Karpas-422 (cell line): Measurements from ENCODE around the gene RNPEP. TPM values are rescaled to one million over a fixed set of nuclear protein-coding genes. Genes with fewer than 3 reads are reported as not detected.
A peak's percentile ranks its signal among the peaks of the same experiment; 100 is the strongest.
"Not testable (repeated sequence)": the region's sequence is repeated elsewhere in the genome, so short reads cannot be mapped to it uniquely, and the experiment has no call there.

Experiments
- DNase-seq: peaks from one replicate; pipeline ENCODE4 v3.0.0-alpha.2; 2015
- H2AFZ ChIP-seq: fragments of 200-600 bp; sonication (generic); 2 replicates; pipeline ENCODE4 v1.6.1; 2014; ENCODE audit warnings: antibody characterized with exemption, low read length, mixed read lengths
- H3K27ac ChIP-seq: fragments of 200-600 bp; sonication (generic); 2 replicates; pipeline ENCODE4 v1.5.1; 2014; ENCODE audit warnings: mild to moderate bottlenecking, low read length, moderate library complexity
- H3K27me3 ChIP-seq: fragments of 200-600 bp; sonication (generic); 2 replicates; pipeline ENCODE4 v1.6.1; 2014; ENCODE audit warnings: low read length, mixed read lengths
- H3K36me3 ChIP-seq: fragments of 200-600 bp; sonication (generic); 2 replicates; pipeline ENCODE4 v1.6.1; 2014; ENCODE audit warnings: low read length, mixed read lengths; ENCODE audit not compliant: insufficient read depth
- H3K4me1 ChIP-seq: fragments of 200-600 bp; sonication (generic); 2 replicates; pipeline ENCODE4 v1.6.1; 2014; ENCODE audit warnings: mild to moderate bottlenecking, low read length, mixed read lengths
- H3K4me2 ChIP-seq: fragments of 200-600 bp; sonication (generic); 2 replicates; pipeline ENCODE4 v1.6.1; 2014; ENCODE audit warnings: low read length, low read depth, mild to moderate bottlenecking; ENCODE audit not compliant: poor library complexity, severe bottlenecking
- H3K4me3 ChIP-seq: fragments of 200-600 bp; sonication (generic); 2 replicates; pipeline ENCODE4 v1.5.1; 2014; ENCODE audit warnings: mild to moderate bottlenecking, antibody characterized with exemption, low read length, mixed read lengths
- H3K79me2 ChIP-seq: fragments of 200-600 bp; sonication (generic); 2 replicates; pipeline ENCODE4 v1.6.1; 2014; ENCODE audit warnings: mild to moderate bottlenecking, low read length, mixed read lengths
- H3K9ac ChIP-seq: fragments of 200-600 bp; sonication (generic); 2 replicates; pipeline ENCODE4 v1.6.0; 2014; ENCODE audit warnings: low read length
- H3K9me2 ChIP-seq: fragments of 200-600 bp; sonication (generic), shearing (Covaris generic); replicated peaks from 2 replicates; pipeline ENCODE4 v1.6.0; 2014; ENCODE audit warnings: mild to moderate bottlenecking, low read length, moderate library complexity; ENCODE audit not compliant: insufficient read depth
- H3K9me3 ChIP-seq: fragments of 300-700, 200-600 bp; sonication (generic); 2 replicates; pipeline ENCODE4 v1.6.1; 2014; ENCODE audit warnings: low read length, mixed read lengths
- H4K20me1 ChIP-seq: fragments of 200-600 bp; sonication (generic); 2 replicates; pipeline ENCODE4 v1.6.1; 2014; ENCODE audit warnings: mild to moderate bottlenecking, antibody characterized with exemption, low read length, low read depth; ENCODE audit not compliant: insufficient read depth
- total RNA-seq: library from RNA; depleted of rRNA; stranded (reverse); fragments of >200 nt; shearing (Covaris generic); gene quantifications from 2 replicates; pipeline ENCODE4 v1.2.3, GENCODE V29; 2014; ENCODE audit warnings: low replicate concordance; rRNA removed

The RNPEP gene
- 49.2 and 50.3 TPM in 2 replicates for total RNA-seq

GRCh38 chr1:201982623-201983379 lies at the start of gene RNPEP:
RNPEP (plus strand) TSS chr1:201982648; CDS start chr1:201982667, 19 bp downstream.
- Histone ChIP-seq H3K4me1 (peaks cover 21% of the 10 kb centered on the region), H3K27ac (peak within 1 kb of the TSS; percentile 61), H3K79me2 (peaks cover 46% of the 10 kb centered on the region), H3K9me3 (no peaks in the 10 kb centered on the region), H3K4me2 (peak within 1 kb of the TSS; percentile 80), H3K36me3 (no peaks in the 10 kb centered on the region), H3K4me3 (peak within 1 kb of the TSS; percentile 74), H3K27me3 (no peaks in the 10 kb centered on the region), H4K20me1 (no peaks in the 10 kb centered on the region), H3K9ac (peak within 1 kb of the TSS; percentile 95), H3K9me2 (no peaks in the 10 kb centered on the region), H2AFZ (peak within 1 kb of the TSS; percentile 95)
- peak; percentile 85 for DNase-seq

- Histone ChIP-seq H3K9me3 (no peaks in the 10 kb centered on the region), H3K27me3 (no peaks in the 10 kb centered on the region), H3K4me3 (no peak overlapping the region), H3K79me2 (no peaks in the 10 kb centered on the region), H4K20me1 (no peaks in the 10 kb centered on the region), H3K9ac (no peak overlapping the region), H3K4me2 (no peak overlapping the region), H3K4me1 (no peaks in the 10 kb centered on the region), H3K36me3 (no peaks in the 10 kb centered on the region), H2AFZ (no peak overlapping the region), H3K9me2 (no peaks in the 10 kb centered on the region), H3K27ac (no peak overlapping the region)
- DNase-seq, result no peak
Measured at GRCh38 chr1:201933840-201934430, 48.5 kb upstream of the RNPEP start.

GRCh38 chr1:201937624-201938213 lies 44.7 kb upstream of the RNPEP start:
- H3K79me2 ChIP-seq, result no peaks in the 10 kb centered on the region
- no peak overlapping the region for H3K4me2 ChIP-seq
- H2AFZ ChIP-seq, result no peak overlapping the region

DNA sequence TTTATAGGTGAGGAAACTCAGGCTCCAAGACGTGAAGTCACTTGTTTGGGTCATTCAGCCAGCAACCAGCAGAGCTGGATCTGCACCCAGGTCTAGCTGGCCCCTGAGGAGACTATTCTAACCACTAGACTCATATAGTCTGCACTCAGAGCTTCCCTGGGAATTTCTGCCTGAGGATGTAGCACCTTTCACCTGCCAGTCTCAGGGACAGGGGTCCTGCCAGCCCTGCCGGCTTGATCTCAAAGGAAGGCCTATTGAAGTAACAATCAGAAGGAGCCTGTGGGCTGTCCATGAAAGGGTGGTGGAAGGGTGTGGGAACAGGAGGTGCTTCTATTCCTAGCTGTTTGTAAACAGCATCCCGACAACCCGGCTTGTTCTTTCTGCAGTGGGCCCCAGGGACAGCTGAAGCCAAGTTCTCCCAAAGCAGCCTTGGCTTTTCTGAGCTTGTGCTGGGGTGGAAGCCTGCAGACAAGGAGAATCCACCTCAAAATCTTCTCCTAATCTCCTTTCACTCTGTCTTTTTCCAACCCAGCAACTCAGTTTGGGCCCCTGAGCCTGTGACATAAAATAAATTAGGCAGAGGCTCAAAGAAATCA lies 43.9 kb upstream of the RNPEP start:
- H2AFZ ChIP-seq, result no peak overlapping the region

More at GRCh38 chr1:201937624-201938213, 44.7 kb upstream of the RNPEP start:
- H3K4me3 ChIP-seq, result no peak overlapping the region
- DNase-seq, result no peak
- no peak overlapping the region for H3K9ac ChIP-seq
- 0 out of 2 replicates have a peak, but pooled peaks cover 2% of the 10 kb centered on the region for H3K4me1 ChIP-seq
- H3K27ac ChIP-seq, result no peak overlapping the region
- H3K9me3 ChIP-seq, result no peaks in the 10 kb centered on the region
- no peaks in the 10 kb centered on the region for H3K36me3 ChIP-seq
- H3K9me2 ChIP-seq, result no peaks in the 10 kb centered on the region
- no peaks in the 10 kb centered on the region for H3K27me3 ChIP-seq
- no peaks in the 10 kb centered on the region for H4K20me1 ChIP-seq

DNA sequence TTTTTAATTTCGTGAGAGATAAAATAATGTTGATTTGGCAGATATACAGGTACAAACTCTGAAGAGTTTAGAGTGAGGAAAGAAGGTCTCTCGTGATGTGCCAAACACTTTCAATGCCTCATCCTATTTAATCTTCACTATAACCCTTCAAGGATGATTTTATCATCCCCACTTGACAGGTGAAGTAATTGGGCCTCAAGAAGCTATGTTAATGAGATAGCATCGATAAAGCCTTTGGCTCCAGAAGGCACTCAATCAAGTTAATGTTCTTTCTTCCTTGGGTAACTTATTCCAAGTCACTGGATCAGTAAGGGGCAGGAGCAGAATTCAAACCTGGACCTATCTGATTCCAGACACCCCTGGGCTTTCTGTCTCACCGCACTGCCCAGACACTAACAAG lies 43.3 kb upstream of the RNPEP start:
- Histone ChIP-seq H3K9me2 (no peaks in the 10 kb centered on the region), H3K9me3 (no peaks in the 10 kb centered on the region), H2AFZ (no peak overlapping the region), H3K27me3 (no peaks in the 10 kb centered on the region), H3K36me3 (no peaks in the 10 kb centered on the region), H3K4me3 (no peak overlapping the region), H3K27ac (no peak overlapping the region), H3K9ac (no peak overlapping the region), H3K79me2 (no peaks in the 10 kb centered on the region), H3K4me1 (0 out of 2 replicates have a peak, but pooled peaks cover 2% of the 10 kb centered on the region), H4K20me1 (no peaks in the 10 kb centered on the region), H3K4me2 (no peak overlapping the region)
- no peak for DNase-seq

More for the DNA sequence above, 43.9 kb upstream of the RNPEP start:
- Histone ChIP-seq H3K9me3 (no peaks in the 10 kb centered on the region), H3K27me3 (no peaks in the 10 kb centered on the region), H3K9ac (no peak overlapping the region), H3K9me2 (no peaks in the 10 kb centered on the region), H3K4me3 (no peak overlapping the region), H4K20me1 (no peaks in the 10 kb centered on the region), H3K27ac (no peak overlapping the region), H3K36me3 (no peaks in the 10 kb centered on the region), H3K4me1 (0 out of 2 replicates have a peak, but pooled peaks cover 2% of the 10 kb centered on the region), H3K79me2 (no peaks in the 10 kb centered on the region), H3K4me2 (no peak overlapping the region)
- no peak for DNase-seq

DNA sequence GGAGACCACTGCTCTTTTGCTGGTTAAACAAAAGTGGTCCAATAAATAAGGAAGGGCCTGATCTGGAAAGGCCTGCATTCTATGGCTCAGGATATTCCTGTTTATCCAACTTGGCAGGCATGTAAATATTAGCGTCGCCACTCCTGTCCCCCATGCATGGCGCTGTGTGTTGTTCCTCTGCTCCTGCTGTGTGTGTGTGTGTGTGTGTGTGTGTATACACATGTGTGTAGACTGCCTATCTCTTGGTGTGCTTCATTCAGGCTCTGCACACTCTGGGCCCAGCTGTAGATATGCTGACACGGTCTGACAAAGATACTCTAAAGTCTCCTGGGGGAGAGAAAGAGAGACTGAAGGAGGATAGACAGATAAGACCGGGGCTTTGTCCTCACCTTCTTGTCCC lies 42.9 kb upstream of the RNPEP start:
- no peaks in the 10 kb centered on the region for H3K27me3 ChIP-seq
- no peak overlapping the region for H3K27ac ChIP-seq
- no peak overlapping the region for H3K4me2 ChIP-seq
- no peaks in the 10 kb centered on the region for H4K20me1 ChIP-seq
- H3K9ac ChIP-seq, result no peak overlapping the region
- H3K9me3 ChIP-seq, result no peaks in the 10 kb centered on the region
- no peaks in the 10 kb centered on the region for H3K9me2 ChIP-seq
- H3K79me2 ChIP-seq, result no peaks in the 10 kb centered on the region
- no peak overlapping the region for H2AFZ ChIP-seq
- DNase-seq, result no peak
- 0 out of 2 replicates have a peak, but pooled peaks cover 2% of the 10 kb centered on the region for H3K4me1 ChIP-seq
- H3K4me3 ChIP-seq, result no peak overlapping the region
- no peaks in the 10 kb centered on the region for H3K36me3 ChIP-seq

DNA sequence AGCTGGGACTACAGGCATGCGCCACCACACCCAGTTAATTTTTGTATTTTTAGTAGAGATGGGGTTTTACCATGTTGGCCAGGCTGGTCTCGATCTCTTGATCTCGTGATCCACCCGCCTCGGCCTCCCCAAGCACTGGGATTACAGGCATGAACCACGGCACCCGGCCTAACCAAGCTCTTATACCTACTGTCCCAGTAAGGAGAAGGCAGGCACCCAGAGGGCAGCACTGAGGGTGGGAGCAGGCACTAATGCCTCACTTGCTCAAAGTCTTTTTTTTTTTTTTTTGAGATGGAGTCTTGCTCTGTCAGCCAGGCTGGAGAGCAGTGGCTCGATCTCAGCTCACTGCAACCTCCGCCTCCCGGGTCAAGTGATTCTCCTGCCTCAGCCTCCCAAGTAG lies 42.1 kb upstream of the RNPEP start:
- not testable (repeated sequence) for H3K9me3 ChIP-seq, H3K27ac ChIP-seq, H3K4me2 ChIP-seq, H2AFZ ChIP-seq, H3K4me3 ChIP-seq, H3K4me1 ChIP-seq, H3K36me3 ChIP-seq, H3K27me3 ChIP-seq, DNase-seq, H4K20me1 ChIP-seq, H3K9me2 ChIP-seq, H3K9ac ChIP-seq, H3K79me2 ChIP-seq
